ENCODE data around the gene NEUROG1. TPM values are rescaled to one million over a fixed set of nuclear protein-coding genes. Genes with fewer than 3 reads are reported as not detected.

NEUROG1 gene
- total and polyA plus RNA-seq, 4 donors, result not detected

DNA sequence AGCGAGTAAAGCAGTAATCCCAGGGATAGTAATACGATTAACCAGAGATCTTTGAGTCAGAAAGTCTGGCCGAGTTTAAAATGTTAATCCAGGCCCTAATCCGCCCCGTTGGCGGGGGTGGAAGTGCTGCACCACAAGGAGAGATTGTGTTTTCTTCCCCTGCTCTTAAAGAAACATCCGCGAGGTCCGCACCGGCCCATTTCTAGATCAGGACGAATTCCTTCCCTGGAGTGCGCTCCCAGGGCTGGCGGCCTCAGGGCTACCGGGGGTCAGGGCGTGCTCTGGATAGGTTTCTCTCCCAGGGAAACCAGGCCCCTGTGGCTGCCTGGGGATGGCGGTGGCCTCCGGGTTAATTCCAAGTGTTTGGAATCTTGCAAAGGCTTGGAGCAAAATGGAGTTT, 9.3 kb upstream of the NEUROG1 start:
- Histone ChIP-seq H3K27me3 (ENCODE audit: control insufficient read depth in 1 of 2, insufficient read depth in 2 of 2, low read length in 1 of 2) (peaks cover 0 to 1% of the 10 kb centered on the region in 2 donors), H3K9me3 (ENCODE audit: control insufficient read depth, low read length) (no peaks in the 10 kb centered on the region), H3K27ac (ENCODE audit: low read depth in 1 of 2, low read length in 2 of 2) (no peak overlapping the region), H3K4me1 (ENCODE audit: control insufficient read depth in 1 of 2, insufficient read depth in 2 of 2, low read length in 2 of 2) (no peaks in the 10 kb centered on the region), H3K36me3 (ENCODE audit: control insufficient read depth in 1 of 2, insufficient read depth in 2 of 2, low read length in 1 of 2) (no peaks in the 10 kb centered on the region), H3K4me3 (ENCODE audit: low read length in 2 of 2) (no peak overlapping the region)
- 80 to 85% methylated on average over 17 of the region's 17 CpGs for WGBS, 2 donors
- no peak for DNase-seq
- ATAC-seq (ENCODE audit: low FRiP score), result no peak
- intact Hi-C loops (cut with DNase I), result no loop called here

DNA sequence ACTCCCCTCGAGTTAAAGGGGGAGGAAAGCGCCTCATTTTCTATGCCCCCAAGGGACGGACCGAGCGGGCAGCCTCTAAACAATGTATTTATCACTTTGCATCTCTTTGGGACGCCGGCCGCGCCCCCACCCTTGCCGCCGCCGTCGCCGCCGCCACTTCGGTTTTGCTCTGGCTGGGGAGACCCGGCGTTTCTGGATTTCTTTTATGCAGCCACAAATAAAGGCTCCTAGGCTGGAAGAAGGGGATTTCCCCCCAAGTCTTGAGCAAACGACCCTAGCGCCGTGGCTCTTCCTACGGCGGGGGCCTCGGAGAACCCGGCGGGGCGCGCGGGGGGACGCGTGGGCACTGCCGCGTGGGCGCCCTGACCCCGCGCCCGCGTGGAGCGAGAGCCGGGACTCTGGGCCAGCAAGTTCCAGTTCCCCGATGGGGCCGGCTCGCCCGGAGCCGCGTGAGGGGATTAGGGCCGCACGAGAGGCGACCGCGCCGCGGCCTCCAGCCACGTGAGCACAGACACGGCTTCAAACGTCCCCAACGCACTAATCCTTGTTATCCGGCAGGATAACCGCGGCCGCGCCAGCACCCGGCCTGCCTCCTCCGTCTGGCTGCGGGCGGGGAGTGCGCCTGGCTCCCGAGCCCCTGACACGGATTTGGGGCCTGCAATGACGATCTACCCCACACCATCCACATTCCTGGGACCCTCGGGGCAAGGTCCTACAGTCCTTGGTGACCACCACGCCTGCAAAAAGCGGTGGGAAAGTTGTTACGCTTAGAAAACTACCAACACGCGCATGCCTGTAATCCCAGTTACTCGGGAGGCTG, 7.9 kb upstream of the NEUROG1 start:
- no peak overlapping the region for H3K27ac ChIP-seq (ENCODE audit: low read depth in 1 of 2, low read length in 2 of 2)

DNA sequence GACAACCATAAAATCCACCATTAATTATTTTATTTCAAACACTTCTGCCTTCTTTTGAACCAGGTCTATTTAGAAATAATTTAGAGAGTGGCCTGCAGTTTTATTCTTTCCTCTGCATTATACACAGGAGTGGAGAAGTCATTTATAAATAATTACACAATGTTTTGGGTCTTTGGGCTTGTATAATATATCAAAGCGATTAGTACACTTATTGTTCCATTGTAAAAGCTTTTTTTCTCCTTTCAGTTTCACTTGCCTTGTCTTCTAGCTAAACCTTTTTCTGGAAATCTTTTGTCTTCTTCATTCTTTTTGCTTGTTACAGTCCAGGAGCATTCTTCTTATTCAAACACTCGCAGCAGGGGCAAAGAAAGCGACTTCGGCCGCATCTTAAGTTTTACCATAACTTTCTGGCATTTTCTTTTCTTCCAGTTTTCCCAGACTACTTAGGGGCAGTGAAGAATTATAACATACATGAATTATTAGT, 7.3 kb upstream of the NEUROG1 start:
- WGBS, 2 donors, result 77 to 79% methylated on average over 5 of the region's 5 CpGs
- intact Hi-C loops (cut with DNase I), result no loop called here
- H3K4me1 ChIP-seq (ENCODE audit: control insufficient read depth in 1 of 2, insufficient read depth in 2 of 2, low read length in 2 of 2), result no peaks in the 10 kb centered on the region
- DNase-seq, result no peak
- no peaks in the 10 kb centered on the region for H3K36me3 ChIP-seq (ENCODE audit: control insufficient read depth in 1 of 2, insufficient read depth in 2 of 2, low read length in 1 of 2)
- no peaks in the 10 kb centered on the region for H3K9me3 ChIP-seq (ENCODE audit: control insufficient read depth, low read length)
- peaks cover 0 to 1% of the 10 kb centered on the region in 2 donors for H3K27me3 ChIP-seq (ENCODE audit: control insufficient read depth in 1 of 2, insufficient read depth in 2 of 2, low read length in 1 of 2)
- ATAC-seq (ENCODE audit: low FRiP score), result no peak
- peak overlapping the region in 1 of 2 donors; percentile 16 for H3K4me3 ChIP-seq (ENCODE audit: low read length in 2 of 2)
- H3K27ac ChIP-seq (ENCODE audit: low read depth in 1 of 2, low read length in 2 of 2), result no peak overlapping the region

More for the DNA sequence above, 7.9 kb upstream of the NEUROG1 start:
- H3K4me3 ChIP-seq (ENCODE audit: low read length in 2 of 2), result peak overlapping the region in 1 of 2 donors; percentile 27
- WGBS, 2 donors, result 7% methylated on average over 77 of the region's 77 CpGs
- no peaks in the 10 kb centered on the region for H3K36me3 ChIP-seq (ENCODE audit: control insufficient read depth in 1 of 2, insufficient read depth in 2 of 2, low read length in 1 of 2)
- no peaks in the 10 kb centered on the region for H3K9me3 ChIP-seq (ENCODE audit: control insufficient read depth, low read length)
- intact Hi-C loops (cut with DNase I), result no loop called here
- DNase-seq (no peak), ATAC-seq (ENCODE audit: low FRiP score) (peak; percentile 45)
- H3K27me3 ChIP-seq (ENCODE audit: control insufficient read depth in 1 of 2, insufficient read depth in 2 of 2, low read length in 1 of 2), result peaks cover 0 to 1% of the 10 kb centered on the region in 2 donors
- H3K4me1 ChIP-seq (ENCODE audit: control insufficient read depth in 1 of 2, insufficient read depth in 2 of 2, low read length in 2 of 2), result no peaks in the 10 kb centered on the region

DNA sequence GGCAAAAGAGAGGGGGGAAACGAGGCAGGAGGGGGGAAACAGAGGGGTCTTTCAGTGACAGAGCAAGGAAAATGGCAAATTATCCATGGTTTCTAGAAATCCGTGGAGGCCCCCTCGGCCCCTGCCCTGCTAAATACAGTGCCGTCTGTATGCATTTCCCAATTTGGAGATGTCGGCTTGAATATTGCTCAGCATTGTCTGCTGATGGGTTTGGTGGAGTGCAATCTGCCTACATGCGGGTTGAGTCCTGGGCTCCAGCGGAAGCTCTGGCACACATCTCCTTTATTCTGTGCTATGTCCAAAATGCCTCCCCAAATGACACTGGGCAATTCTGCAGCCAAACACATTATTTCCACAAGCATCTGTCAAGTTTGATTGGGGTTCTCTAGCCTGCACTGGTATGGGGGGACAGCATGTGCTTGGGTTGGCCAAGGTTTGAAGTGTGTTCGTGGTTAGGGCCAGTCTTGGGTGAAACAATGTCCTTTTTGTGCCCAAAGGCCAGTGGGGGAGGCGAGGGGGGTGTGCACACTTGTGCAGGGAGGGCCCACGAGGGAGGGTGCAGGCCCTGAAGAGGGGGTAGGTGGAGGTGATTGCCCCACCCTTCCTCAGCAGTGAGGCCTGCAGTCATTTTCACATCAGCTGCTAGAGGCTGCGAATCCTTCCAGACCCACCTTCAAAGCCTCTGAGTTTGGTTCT, 6.2 kb upstream of the NEUROG1 start:
- Histone ChIP-seq H3K36me3 (ENCODE audit: control insufficient read depth in 1 of 2, insufficient read depth in 2 of 2, low read length in 1 of 2) (no peaks in the 10 kb centered on the region), H3K4me1 (ENCODE audit: control insufficient read depth in 1 of 2, insufficient read depth in 2 of 2, low read length in 2 of 2) (no peaks in the 10 kb centered on the region), H3K9me3 (ENCODE audit: control insufficient read depth, low read length) (no peaks in the 10 kb centered on the region), H3K27ac (ENCODE audit: low read depth in 1 of 2, low read length in 2 of 2) (no peak overlapping the region), H3K27me3 (ENCODE audit: control insufficient read depth in 1 of 2, insufficient read depth in 2 of 2, low read length in 1 of 2) (peaks cover 0 to under 1% of the 10 kb centered on the region in 2 donors), H3K4me3 (ENCODE audit: low read length in 2 of 2) (no peak overlapping the region)
- intact Hi-C loops (cut with DNase I), result no loop called here
- WGBS, 2 donors, result 53 to 65% methylated on average over 11 of the region's 11 CpGs
- no peak for DNase-seq
- no peak for ATAC-seq (ENCODE audit: low FRiP score)

DNA sequence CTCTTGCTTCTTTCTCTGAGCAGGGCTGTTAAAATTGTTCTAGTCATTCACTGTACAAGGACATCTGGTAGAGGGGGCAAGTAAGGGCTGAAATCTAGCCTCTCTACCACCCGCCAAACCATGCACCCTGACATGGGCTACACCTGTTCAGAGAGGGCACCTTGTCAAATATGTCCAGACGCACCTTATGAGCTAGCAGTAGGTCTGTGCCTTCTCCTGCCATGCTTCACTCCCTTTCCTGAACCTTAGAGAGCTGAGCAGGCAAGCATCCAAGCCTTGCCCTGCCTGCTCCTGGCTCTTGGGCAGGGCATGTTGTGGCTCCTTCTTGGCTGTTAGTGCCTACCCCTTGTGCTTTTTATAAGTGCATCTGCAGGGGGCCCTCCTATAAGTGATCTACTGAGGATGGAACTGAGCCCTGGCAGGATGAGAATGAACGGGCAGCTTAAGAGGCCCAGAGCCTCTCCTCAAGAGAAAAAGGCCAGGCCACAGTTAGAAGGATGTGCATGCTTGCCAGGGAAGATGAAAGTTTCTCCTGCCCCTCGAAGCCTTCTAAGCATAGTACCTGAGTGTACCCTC, 3.8 kb upstream of the NEUROG1 start:
- Histone ChIP-seq H3K4me1 (ENCODE audit: control insufficient read depth in 1 of 2, insufficient read depth in 2 of 2, low read length in 2 of 2) (no peaks in the 10 kb centered on the region), H3K9me3 (ENCODE audit: control insufficient read depth, low read length) (no peaks in the 10 kb centered on the region), H3K4me3 (ENCODE audit: low read length in 2 of 2) (no peak overlapping the region), H3K27ac (ENCODE audit: low read depth in 1 of 2, low read length in 2 of 2) (no peak overlapping the region), H3K36me3 (ENCODE audit: control insufficient read depth in 1 of 2, insufficient read depth in 2 of 2, low read length in 1 of 2) (no peaks in the 10 kb centered on the region), H3K27me3 (ENCODE audit: control insufficient read depth in 1 of 2, insufficient read depth in 2 of 2, low read length in 1 of 2) (no peaks in the 10 kb centered on the region)
- no peak for ATAC-seq (ENCODE audit: low FRiP score)
- DNase-seq, result no peak
- intact Hi-C loops (cut with DNase I), result no loop called here
- WGBS, 2 donors, result 70 to 85% methylated on average over 4 of the region's 4 CpGs

DNA sequence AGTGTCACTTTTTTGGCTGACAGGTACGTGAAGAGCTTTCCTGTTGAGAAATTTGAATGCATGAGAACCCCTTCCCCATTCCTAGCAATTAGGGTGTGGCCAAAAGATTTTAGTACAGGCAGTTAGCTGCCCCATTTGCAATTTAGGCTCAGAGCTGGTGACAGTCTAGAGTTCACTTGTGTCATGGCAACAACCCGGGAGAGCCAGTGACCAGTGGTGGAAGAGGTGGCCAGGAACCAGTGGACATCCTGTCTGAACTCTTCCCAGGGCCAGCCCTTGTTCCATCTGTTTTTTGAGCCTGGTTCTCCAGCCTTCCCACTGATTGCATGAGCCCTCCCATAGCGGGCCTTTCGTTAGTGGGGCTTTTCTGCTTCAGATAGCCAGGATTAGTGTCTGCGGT, 2.5 kb upstream of the NEUROG1 start:
- WGBS, 2 donors, result 90 to 95% methylated on average over 5 of the region's 5 CpGs
- Histone ChIP-seq H3K27me3 (ENCODE audit: control insufficient read depth in 1 of 2, insufficient read depth in 2 of 2, low read length in 1 of 2) (no peaks in the 10 kb centered on the region), H3K4me3 (ENCODE audit: low read length in 2 of 2) (no peak overlapping the region), H3K9me3 (ENCODE audit: control insufficient read depth, low read length) (no peaks in the 10 kb centered on the region), H3K27ac (ENCODE audit: low read depth in 1 of 2, low read length in 2 of 2) (no peak overlapping the region), H3K4me1 (ENCODE audit: control insufficient read depth in 1 of 2, insufficient read depth in 2 of 2, low read length in 2 of 2) (no peaks in the 10 kb centered on the region), H3K36me3 (ENCODE audit: control insufficient read depth in 1 of 2, insufficient read depth in 2 of 2, low read length in 1 of 2) (no peaks in the 10 kb centered on the region)
- intact Hi-C loops (cut with DNase I), result no loop called here
- DNase-seq (no peak), ATAC-seq (ENCODE audit: low FRiP score) (no peak)

DNA sequence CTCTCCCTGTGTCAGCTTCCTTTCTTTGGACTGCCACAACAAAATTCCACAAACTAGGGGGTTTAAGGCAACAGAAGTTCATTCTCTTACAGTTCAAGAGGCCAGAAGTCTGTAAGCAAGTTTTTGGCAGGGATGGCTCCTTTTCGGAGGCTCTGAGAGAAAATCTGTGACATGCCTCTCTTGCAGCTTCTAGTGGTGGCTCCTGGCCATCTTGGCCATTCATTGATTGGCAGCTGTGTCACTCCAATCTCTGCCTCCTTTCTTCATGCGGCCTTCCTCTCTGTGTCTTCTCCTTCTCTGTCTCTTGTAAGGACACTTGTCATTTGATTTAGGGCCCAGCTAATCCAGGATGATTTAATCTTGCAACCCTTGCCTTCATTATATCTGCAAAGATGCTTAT, 2.0 kb upstream of the NEUROG1 start:
- intact Hi-C loops (cut with DNase I), result no loop called here
- 90 to 92% methylated on average over 2 of the region's 2 CpGs for WGBS, 2 donors

DNA sequence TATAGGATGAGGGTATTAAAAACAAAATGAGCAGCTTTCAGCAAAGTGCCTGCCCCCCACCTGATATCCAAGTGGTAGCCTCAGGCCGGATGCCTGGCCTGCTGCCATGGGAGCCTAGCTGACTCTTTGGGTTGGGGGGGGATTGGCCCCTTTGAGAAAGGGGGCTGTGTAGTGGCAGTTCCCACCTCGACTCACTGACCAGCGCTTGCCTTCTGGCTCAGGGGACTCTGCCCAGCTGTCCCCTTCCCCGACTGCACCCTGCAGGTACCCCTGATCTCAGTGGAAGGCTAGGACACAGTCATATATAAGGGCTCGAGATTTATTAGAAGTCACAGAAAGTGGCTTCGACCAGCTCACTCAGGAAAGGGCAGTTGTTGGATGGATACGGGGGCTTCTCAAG, 1.5 kb upstream of the NEUROG1 start:
- H3K27ac ChIP-seq (ENCODE audit: low read depth in 1 of 2, low read length in 2 of 2), result no peak overlapping the region
- ATAC-seq (ENCODE audit: low FRiP score) (no peak), DNase-seq (no peak)
- no peaks in the 10 kb centered on the region for H3K27me3 ChIP-seq (ENCODE audit: control insufficient read depth in 1 of 2, insufficient read depth in 2 of 2, low read length in 1 of 2)
- 50 to 56% methylated on average over 7 of the region's 7 CpGs for WGBS, 2 donors
- intact Hi-C loops (cut with DNase I), result no loop called here
- H3K9me3 ChIP-seq (ENCODE audit: control insufficient read depth, low read length), result no peaks in the 10 kb centered on the region
- H3K4me3 ChIP-seq (ENCODE audit: low read length in 2 of 2), result no peak overlapping the region
- H3K4me1 ChIP-seq (ENCODE audit: control insufficient read depth in 1 of 2, insufficient read depth in 2 of 2, low read length in 2 of 2), result no peaks in the 10 kb centered on the region
- H3K36me3 ChIP-seq (ENCODE audit: control insufficient read depth in 1 of 2, insufficient read depth in 2 of 2, low read length in 1 of 2), result no peaks in the 10 kb centered on the region

More for the DNA sequence above, 2.0 kb upstream of the NEUROG1 start:
- Histone ChIP-seq H3K36me3 (ENCODE audit: control insufficient read depth in 1 of 2, insufficient read depth in 2 of 2, low read length in 1 of 2) (no peaks in the 10 kb centered on the region), H3K4me1 (ENCODE audit: control insufficient read depth in 1 of 2, insufficient read depth in 2 of 2, low read length in 2 of 2) (no peaks in the 10 kb centered on the region), H3K27ac (ENCODE audit: low read depth in 1 of 2, low read length in 2 of 2) (no peak overlapping the region), H3K9me3 (ENCODE audit: control insufficient read depth, low read length) (no peaks in the 10 kb centered on the region), H3K27me3 (ENCODE audit: control insufficient read depth in 1 of 2, insufficient read depth in 2 of 2, low read length in 1 of 2) (no peaks in the 10 kb centered on the region), H3K4me3 (ENCODE audit: low read length in 2 of 2) (no peak overlapping the region)
- DNase-seq, result no peak
- no peak for ATAC-seq (ENCODE audit: low FRiP score)

Data from aorta (tissue), 5 donors.